Endometrial microvascular endothelial cells (primary cell): Measurements from ENCODE around the gene LCE6A. TPM values are rescaled to one million over a fixed set of nuclear protein-coding genes. Genes with fewer than 3 reads are reported as not detected.

Source experiments
- in situ Hi-C: cut with HindIII; loops from 2 replicates; pipeline ENCODE4 v1.10.0; 2017; ENCODE audit warnings: low sequenced_read_pairs, low pct_unique_long_range_greater_than_20kb; ENCODE audit errors: inconsistent ontology term
- total RNA-seq: library from RNA; depleted of rRNA; stranded (reverse); fragments of >200 nt; gene quantifications from one replicate; pipeline ENCODE4 v1.2.3, GENCODE V29; 2015; ENCODE audit errors: inconsistent ontology term

LCE6A gene
- not detected for total RNA-seq

GRCh38 chr1:152842556-152842955 is at the start of gene LCE6A:
Gene LCE6A, plus strand, starts transcription at chr1:152842856. Its CDS starts 665 bp downstream, at chr1:152843521.
- in situ Hi-C loops = no loop called here

GRCh38 chr1:152795686-152796085 is 47.0 kb upstream of the LCE6A start:
- in situ Hi-C loops = no loop called here

- in situ Hi-C loops = no loop called here
Measured at GRCh38 chr1:152796421-152796820, 46.2 kb upstream of the LCE6A start, which contains the start of gene LCE1D. Gene LCE1D, plus strand, starts transcription at chr1:152796721. Its CDS starts 1,074 bp downstream, at chr1:152797795.

GRCh38 chr1:152801333-152801732 is 41.3 kb upstream of the LCE6A start:
- in situ Hi-C loops = no loop called here

GRCh38 chr1:152806576-152806975 is 36.1 kb upstream of the LCE6A start, which contains the start of gene LCE1C:
Gene LCE1C, minus strand, starts transcription at chr1:152806651. Its CDS starts 1,173 bp downstream, at chr1:152805478.
- in situ Hi-C loops = no loop called here

- in situ Hi-C loops = no loop called here
Measured at GRCh38 chr1:152811050-152811449, 31.6 kb upstream of the LCE6A start.

GRCh38 chr1:152811671-152812070 is 31.0 kb upstream of the LCE6A start, which contains the start of gene LCE1B:
Gene LCE1B, plus strand, starts transcription at chr1:152811971. Its CDS starts 476 bp downstream, at chr1:152812447.
- in situ Hi-C loops = no loop called here

- in situ Hi-C loops = no loop called here
Measured at GRCh38 chr1:152817309-152817708, 25.3 kb upstream of the LCE6A start.

- in situ Hi-C loops = no loop called here
Measured at GRCh38 chr1:152823294-152823693, 19.4 kb upstream of the LCE6A start.

- in situ Hi-C loops = no loop called here
Measured at GRCh38 chr1:152824964-152825363, 17.7 kb upstream of the LCE6A start.

GRCh38 chr1:152827173-152827572 is 15.5 kb upstream of the LCE6A start, which contains the start of gene LCE1A:
Gene LCE1A, plus strand, starts transcription at chr1:152827473. Its CDS starts 0 bp downstream, at chr1:152827473.
- in situ Hi-C loops = no loop called here

GRCh38 chr1:152836870-152837269 is 5.8 kb upstream of the LCE6A start:
- in situ Hi-C loops = no loop called here

- in situ Hi-C loops = no loop called here
Measured at GRCh38 chr1:152855661-152856060, 13.0 kb downstream of the LCE6A start.

- in situ Hi-C loops = no loop called here
Measured at GRCh38 chr1:152858062-152858461, 15.4 kb downstream of the LCE6A start.

GRCh38 chr1:152859696-152860095 is 17.0 kb downstream of the LCE6A start, which contains the start of gene LCE7A:
Gene LCE7A, plus strand, starts transcription at chr1:152859996. Its CDS starts 702 bp downstream, at chr1:152860698.
- in situ Hi-C loops = no loop called here

- in situ Hi-C loops = no loop called here
Measured at GRCh38 chr1:152860129-152860528, 17.5 kb downstream of the LCE6A start.

GRCh38 chr1:152861374-152861773 is 18.7 kb downstream of the LCE6A start:
- in situ Hi-C loops = no loop called here

GRCh38 chr1:152864443-152864842 is 21.8 kb downstream of the LCE6A start:
- in situ Hi-C loops = no loop called here

- in situ Hi-C loops = no loop called here
Measured at GRCh38 chr1:152866321-152866720, 23.7 kb downstream of the LCE6A start.

GRCh38 chr1:152869808-152870419 is 27.3 kb downstream of the LCE6A start:
- in situ Hi-C loops = no loop called here
